Activated CD4-positive, alpha-beta T cell treated with anti-CD3 and anti-CD28 coated beads, Interleukin-2, amount 50 U/mL, for 48 hours (primary cell): ENCODE measurements around the gene USP2.

Experiments used
- DNase-seq, 2 experiments: peaks; one replicate each; pipeline ENCODE4 v3.0.0-alpha.2; 2020

Gene USP2

DNA sequence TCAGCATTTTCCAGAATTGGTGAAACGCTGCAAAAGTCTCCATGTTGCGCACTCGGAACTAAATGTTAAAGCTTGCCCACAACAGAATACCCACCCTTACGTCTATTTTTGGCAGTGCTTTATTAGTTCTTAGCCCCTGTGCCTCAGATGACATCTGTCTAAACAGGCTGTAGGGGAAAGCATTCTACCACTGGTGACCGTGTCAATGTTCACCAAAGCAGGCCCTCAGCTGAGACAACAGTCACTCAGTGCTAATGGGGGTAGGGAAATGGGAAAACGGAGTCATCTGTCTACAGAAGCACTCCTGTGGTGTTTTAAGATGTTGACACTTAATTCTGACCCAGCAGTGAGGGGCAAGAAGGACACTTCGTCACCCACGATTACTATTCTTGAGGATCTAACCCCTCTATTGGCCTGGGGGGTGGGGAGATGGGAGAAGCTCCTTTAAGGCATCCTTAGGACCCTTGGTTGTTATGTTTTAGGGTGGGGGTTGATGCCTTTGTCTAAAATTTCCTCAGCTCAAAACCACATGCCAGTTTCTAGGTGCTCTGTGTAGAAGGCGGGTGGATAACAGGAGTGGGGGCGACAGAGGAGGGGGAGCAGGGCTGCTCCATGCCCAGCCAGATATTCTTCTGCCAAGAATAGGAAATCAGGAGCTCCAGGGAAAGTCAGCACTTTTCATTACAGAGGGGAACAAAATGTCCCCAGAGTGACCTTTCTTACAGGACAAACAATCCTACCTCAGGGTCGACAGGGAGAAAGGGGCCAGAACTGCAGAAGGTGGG is 19.4 kb downstream of the USP2 start:
- no peak for DNase-seq

DNA sequence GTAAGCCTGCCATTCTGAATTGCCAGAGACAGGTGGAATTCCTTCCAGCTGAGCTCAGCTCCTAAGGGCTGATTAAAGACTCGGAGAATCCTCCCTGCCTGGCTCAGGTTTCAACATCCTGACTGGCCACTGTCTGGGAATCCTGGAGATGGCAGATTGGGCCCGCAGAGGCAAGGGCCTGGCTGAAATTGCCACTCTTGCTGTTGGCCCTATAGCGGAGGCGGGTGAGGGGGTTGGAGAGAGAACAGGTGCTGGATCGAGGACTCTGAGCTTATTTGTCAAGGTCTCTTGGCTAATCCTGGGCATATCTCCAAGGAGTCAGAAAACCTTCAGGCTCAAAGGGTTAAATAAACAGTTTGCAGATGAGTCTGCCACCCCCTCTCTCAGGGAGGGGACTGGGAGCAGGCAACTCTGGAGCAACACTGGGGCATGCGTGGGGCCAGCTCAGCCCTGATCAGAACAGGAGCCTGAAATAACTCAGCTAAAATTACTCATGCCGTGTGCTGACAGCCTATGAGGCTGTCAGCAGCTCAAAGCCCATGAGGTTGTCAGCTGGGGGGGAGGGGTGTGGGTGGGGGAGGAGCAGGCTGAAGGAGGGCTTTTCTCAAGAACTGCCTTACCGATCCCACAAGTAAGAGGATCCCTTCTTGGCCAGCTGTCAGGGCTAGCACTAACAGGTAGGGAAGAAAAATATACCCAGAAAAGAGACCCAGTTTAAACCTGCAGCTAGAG is 20.3 kb downstream of the USP2 start:
- DNase-seq = peak; percentile 64 to 71

DNA sequence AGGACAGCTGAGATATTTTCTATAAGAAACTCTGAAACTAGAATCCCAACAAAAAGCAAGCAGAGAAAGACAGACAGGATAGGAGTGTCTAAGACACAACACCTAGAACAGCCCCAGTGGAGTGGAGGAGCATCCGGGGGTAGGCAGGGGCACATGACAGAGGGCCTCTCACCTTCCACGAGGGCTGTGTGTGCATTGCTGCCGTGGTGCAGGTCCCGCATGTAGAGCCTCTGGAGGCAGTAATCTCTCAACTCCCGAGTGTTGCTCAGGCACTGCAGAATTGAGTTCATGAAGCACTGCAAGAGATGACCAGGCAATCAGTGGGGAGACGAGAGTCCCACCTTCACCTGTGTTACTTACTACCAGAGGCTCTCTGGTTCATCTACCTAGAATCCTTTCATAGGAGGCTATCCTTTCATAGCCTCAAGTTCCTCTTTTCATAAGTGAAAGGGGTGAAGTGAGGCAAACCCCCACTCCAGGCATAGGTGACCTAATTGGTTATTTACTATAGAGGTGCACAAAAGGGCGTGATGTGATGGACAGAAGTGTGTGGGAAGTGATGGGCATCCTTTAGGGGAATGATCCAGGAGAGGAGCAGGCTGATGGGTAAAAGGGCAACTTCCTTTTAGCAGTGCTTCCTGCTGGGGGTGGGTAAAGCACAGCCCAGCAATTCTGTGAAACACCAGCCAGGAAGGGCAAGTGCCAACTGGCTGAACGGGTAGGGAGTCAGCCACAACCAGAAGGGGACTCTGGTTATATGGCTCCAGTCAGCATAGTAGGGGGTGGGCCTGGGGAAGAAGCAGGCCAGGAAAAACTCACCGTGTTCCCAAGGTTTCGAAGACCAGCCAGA is 21.9 kb downstream of the USP2 start:
- no peak for DNase-seq

DNA sequence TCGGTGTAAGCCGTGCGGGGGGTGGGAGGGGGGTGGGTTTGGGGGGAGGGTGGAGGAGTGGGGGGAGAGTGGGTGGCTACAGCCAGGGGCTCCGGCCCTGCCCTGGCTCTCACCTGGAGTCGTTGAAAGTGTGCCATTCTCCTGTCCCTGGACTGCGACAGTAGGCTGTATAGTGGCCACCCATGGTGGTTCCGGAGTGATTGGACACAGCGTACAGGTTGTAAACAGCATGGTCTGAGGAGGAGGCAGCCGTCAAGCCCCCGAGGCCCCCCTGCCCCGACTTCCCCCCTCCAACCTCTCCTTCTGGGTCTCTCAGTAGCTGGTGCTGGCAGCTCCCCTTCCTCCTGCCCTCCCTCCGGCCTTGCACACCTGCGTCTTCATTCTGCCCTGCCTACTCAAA is 24.4 kb downstream of the USP2 start:
- DNase-seq = no peak

DNA sequence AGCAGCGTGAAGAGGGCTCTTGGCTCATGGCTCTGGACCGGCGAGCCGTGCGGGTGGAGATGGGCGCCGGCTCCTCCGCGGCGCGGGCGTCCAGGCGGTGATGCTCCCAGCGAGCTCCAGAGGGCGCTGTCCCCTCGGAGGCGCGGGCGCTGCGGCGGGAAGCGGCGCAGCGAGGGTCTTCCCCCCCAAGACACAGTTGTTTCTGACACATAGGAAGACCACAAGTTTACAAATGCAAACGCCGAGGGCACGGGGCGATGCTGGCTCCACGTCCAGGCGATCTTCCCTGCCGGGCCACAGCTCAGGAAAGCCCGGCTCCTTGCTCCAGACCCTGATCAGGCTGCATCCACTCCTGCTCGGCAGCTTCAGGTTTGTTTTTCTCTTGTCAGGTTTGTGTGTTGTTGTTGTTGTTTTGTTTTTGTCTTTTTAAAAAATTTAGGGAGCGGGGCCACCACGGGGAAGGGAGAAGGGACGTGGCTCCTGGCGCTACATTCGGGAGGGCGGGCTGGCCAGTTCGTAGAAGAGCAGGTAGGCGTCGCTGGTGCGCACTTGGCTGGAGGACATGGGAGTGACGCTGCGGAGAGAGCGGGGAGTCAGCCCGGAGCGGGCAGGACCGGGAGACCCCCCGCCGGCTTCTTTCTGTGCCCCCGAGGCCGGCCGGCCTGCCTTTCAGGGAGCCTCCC is 25.0 kb downstream of the USP2 start:
- peak; percentile 77 to 84 for DNase-seq

DNA sequence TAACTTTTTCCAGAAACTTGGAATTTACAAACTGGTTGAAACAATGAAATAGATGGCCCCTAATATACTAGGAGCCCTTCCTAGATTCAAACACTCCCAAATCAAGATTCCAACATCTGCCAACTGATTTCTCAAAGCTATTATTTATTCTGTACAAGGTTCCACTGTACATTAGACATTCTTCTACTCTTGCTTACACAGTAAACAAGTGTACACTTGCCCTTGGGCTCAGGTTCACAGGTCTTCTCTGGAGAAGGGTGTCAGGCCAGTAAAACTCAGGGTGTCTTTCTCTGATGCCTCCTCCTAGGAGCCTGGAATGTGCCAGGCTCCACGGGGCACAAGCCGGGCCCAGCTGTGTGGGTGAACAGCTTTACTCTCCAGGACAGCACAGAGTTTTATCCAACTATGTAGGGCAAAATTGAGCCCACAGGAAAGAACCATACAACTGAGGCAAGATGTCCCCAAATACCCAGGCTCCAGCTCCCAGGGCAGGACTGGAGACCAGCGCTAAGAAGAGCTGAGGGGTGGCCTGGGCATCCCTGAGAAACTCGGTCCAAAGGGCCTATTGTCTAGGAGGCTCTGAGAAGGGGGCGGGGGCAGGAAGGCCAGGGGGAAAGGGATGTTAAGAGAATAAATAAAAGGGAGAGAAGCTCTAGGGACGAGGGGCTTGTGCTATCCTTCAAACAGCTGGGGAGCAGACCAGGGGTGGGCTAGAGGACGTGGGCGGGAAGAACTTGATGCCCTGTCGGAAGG is 26.2 kb downstream of the USP2 start:
- DNase-seq = no peak

DNA sequence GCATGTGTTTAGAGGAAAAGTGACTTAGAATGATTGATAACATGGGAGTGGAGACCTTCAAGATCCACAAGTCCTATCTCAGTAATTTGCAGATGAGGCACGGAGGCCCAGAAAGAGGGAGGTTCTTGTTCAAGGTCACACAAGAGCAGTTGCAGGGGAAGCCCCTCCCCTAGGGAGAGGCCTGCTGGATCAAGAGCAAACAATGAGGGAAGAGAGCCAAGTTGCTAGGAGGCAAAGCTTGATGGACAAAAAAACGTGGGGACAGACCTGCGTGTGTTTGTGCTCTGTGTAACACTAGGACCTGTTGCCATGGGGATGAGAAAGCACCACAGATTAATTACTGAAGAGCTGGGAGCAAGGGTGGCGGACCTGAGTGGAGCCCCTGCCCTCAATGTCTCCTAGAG is 28.6 kb downstream of the USP2 start:
- DNase-seq = no peak

DNA sequence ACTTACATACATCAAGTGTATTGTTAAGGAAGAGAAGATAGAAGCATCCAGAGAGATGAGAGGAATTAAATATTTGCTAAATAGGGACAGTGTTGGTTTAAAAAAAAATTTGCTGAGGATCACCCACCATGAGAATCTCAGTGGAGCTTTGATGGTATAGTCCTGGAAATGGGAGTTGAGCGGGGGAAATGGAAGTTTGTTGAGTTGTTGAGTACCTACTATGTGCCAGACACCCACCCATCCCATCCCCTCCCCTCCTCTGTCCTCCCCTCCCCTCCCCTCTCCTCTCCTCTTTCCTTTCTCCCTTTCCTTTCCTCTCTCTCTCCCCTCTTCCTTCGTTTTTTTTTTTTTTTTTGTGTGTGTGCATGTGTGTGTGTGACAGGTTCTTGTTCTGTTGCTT is 30.3 kb downstream of the USP2 start:
- DNase-seq = no peak

DNA sequence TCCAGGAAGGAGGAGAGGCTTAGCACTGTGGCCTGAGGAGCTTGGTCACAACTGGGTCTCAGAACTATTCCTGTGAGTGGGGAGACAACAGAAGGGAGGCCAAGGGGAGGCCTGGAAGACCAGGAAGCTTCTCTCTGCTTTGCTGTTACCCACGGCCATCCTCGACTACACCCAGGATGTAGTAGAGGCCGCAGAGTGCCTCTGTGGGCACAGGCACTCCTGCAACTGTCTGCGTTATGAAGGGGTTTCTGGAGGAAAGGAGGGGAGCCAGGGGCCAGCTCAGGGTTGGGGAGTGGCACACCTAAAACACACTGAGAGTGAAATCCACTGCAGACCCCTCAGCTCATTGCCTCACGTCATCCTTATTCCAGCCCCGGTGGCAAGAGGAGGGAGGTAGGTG is 31.2 kb downstream of the USP2 start:
- no peak for DNase-seq

DNA sequence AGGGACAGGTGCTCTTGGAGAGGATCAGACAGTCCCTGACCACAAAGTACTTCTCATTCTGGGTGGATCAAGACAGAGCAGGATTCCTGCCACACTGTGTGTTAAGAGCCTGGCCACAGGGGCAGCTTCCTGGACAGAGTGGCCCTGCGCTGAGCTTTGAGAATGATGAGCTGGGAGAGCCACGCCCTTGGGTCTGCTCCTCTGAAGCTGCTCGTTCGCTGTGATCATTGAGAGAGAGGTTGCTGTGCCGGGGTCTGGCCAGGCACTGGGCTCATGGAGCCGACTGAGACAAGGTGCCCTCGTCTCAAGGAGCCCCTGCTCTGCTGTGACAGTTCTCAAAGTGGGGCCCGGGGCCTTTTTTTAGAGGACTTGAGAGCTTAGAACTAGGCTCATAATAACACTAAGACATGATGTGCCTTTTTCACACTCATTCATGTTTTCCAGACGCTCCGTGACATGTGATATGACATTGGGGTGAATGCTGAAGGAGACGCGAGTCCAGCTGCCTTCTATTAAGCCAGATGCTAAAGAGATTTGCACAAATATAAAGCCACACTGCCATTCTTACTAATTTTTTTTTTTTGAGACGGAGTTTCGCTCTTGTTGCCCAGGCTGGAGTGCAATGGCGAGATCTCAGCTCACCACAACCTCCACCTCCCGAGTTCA is 33.4 kb downstream of the USP2 start:
- no peak for DNase-seq

DNA sequence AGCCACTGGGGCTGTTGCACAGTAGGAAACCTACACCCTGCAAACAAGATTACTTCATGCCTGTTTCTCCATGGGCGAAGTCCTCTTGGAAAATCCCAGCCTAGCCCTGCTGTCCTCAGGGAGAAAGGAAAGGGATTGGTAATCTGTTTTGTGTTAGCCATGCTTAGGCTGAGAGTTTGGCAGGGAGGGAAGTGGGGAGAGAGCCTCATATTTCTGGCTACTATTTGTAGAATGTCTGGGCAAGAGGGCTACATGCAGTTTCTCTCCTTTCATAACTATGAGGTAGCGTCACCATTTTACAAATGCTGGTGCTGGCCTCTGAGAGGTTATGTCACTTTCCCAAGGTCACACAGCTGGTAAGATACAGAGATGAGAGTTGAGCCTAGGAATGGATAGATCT is 34.2 kb downstream of the USP2 start:
- no peak for DNase-seq

DNA sequence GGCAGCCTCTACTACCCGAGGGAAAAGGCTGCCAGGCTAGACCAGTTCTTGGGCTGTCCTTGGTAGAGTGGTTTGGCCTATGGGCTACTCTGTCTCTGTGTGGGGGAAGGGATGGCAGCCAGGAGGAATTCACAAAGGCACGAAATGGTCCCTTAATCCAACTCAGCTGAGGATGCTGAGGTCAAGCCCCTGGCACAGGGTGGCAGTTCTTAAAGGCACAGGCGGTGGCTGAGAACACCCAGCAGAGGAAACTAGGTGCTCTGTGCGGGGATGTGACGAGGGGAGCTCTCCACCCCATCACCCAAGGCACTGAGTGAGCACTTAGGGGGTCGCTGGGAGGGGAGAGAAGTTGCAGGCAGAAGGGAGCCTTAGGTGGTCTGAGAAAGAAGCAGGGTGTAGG is 34.9 kb downstream of the USP2 start, which contains the start of gene MFRP:
Gene MFRP, minus strand, starts transcription at position 101 of the 400 bp plus-strand sequence. CDS start 192 bp downstream, outside the sequence.
- DNase-seq = no peak

DNA sequence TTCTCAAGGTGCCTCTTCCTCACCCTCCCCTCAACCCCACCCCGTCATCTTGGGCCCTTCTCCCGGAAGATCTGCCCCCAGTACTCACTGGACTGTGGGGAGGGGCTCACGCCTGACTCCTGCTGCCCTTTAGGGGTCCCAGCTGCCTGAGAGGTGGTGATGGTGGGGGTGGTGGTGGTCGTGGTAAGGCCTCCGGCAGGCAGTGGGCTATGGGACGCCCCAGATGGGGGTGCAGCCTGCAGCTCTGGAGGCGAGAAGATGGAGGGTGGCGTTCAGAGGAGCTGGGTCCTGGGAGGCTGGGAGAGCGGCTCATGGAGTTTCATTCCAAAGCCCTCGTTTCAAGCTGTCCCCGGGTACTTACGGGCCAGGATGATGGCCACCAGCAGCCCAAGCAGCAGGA is 35.8 kb downstream of the USP2 start:
- no peak for DNase-seq

DNA sequence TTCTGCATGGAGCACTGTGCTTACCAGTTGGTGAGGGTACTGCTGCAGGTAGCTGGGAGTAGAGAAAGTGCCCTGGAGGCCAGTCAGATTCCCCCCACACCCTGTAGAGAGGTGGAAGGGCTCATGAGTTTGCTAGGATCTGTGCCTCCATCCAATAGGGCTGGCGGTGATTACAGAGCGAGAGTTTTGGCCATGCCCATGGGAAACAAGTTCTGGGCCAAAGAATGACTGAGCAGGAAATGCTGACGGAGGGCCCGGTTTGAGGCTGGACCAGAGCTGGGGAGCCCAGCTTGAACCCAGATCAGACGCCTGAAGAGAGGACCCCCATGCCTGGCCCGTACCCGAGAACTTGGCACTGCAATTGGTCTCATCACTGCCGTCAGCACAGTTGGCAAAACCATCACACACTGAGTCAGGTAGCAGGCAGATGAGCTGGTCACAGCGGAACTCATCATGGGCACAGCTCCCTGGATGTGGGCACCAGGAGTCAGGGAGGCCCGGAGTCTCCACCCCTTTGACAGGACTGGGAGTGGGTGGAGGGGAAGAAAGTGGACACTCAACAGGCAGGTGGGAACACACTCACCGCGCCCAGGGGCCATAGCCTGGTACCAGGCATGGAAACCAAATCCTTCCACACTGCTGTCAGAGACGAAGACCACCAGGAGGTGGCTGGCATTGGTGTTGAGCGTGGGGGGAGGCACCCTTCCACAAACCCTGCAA is 37.0 kb downstream of the USP2 start:
- DNase-seq = no peak

DNA sequence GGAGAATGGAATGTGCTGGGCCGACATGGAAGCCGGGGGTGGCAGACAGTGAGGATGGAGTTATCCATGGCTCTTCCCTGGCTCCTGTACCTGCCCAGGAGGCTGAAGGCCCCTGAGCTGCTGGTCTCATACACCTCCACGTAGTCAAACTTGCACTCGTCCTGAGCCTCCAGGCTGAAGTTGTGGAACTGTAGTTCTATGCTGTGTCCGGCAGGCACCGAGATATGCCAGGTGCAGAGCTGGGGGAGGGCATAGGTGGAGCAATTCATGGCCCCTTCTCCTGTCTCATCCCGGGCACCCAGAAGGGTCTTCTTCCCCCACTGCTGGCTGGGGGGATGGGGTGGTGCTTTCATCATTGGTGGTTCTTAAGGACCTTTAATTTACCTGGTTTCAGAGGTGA is 37.8 kb downstream of the USP2 start:
- DNase-seq = no peak

DNA sequence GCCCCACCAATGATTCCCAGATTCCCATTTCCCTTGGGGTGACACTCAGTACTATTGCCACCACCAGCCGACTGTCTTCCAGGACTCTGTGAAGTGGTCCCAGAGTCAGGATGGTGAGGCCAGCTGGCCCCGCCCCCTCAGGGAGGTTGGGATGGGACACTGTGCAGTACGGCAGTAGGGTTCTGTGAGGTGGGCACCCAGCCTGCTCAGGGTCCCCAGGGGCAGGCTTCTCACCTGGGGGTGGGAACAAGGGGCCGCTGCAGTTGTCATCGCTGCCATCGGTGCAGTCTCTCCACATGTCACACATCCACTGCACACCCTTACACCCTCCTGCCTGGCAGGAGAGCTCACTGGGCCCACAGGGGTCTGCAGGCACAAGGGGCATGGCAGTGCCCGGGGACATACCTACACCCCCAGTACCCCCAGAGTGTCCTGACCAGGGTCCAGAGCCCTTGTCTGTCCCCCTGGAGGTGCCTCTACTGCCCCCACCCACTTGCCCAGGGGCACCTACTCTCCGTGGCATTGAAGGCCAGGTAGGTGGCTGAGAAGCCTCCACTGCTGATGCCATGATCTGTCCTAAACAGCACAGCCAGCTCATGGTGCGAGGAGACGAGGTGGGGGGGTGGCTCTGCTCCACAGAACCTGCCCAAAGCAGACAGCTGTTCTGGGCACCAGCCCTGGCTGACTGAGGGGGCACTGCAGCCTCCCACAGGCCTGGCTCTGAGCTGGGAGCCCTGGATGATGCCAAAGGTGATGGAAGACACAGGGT is 38.9 kb downstream of the USP2 start:
- no peak for DNase-seq

DNA sequence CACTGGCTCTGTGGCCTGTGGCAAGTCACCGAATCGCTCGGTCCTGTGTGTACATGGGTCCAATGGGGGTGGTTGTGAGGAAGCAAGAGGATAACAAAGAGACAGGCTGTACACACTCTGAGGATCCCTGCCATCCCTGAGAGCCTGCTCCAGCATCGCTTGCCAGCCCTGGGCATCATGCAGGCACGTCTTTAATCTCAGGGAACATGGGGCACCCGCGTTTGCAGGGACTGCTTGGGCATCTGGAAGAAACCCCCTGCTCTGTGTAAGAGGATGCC is 39.5 kb downstream of the USP2 start:
- no peak for DNase-seq

DNA sequence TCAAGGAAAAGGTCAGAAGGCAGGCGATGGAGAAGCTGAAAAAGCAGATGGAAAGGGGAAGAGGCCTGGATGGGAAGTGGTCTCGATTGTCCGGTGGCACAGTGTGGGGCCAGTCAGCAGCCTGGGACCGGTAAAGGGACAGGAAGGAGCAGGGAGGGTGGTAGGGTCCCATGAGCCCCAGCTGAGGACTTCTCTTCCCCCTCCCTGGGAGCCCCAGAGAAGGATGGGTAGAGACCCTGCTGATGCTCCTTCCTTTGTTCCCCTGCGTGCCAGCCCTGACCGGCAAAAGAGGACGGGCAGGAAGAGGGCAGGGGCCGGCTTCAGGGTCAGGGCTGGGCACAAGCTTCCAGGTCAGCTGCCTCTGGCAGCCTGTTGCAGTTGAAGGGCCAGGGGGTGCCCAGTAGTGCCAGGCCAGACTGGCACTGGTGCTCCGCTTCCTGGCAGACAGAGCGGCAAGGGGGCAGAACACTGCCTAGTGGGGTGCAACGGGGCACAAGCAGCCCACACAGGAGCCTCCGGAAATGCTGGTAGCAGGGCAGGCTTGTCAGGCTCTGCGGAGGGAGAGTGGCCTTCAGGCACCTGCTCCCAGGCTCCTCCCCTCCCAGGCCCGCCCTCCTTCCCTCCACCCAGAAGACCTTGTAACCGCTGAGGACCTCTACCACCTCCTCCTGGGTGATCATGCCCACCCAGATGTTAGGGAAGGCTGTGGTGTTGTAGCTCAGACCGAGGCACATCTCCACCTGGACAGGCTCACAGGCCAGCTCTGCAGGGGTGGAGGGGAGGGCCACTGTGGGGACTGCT is 40.1 kb downstream of the USP2 start:
- DNase-seq = no peak
